Neuronal stem cell (in vitro differentiated cells): ENCODE measurements around the gene GRM8.

Source experiments
- DNase-seq: peaks from one replicate; pipeline ENCODE4 v3.0.0-alpha.2; 2013; ENCODE audit warnings: low spot score
- H2AFZ ChIP-seq: one replicate; pipeline ENCODE4 v1.6.1; 2013; ENCODE audit warnings: mild to moderate bottlenecking, low read length, inconsistent platforms
- H2AK5ac ChIP-seq: 2 replicates; pipeline ENCODE4 v1.6.1; 2013; ENCODE audit warnings: low read depth, mild to moderate bottlenecking, inconsistent platforms, low read length, moderate library complexity, mixed read lengths
- H2BK120ac ChIP-seq: 2 replicates; pipeline ENCODE4 v1.6.1; 2013; ENCODE audit warnings: low read depth, mild to moderate bottlenecking, inconsistent platforms, low read length, moderate library complexity, mixed read lengths
- H2BK12ac ChIP-seq: one replicate; pipeline ENCODE4 v1.6.1; 2013; ENCODE audit warnings: low read length, inconsistent platforms
- H2BK15ac ChIP-seq: 2 replicates; pipeline ENCODE4 v1.6.1; 2013; ENCODE audit warnings: mild to moderate bottlenecking, low read length, inconsistent platforms, mixed read lengths
- H2BK5ac ChIP-seq: one replicate; pipeline ENCODE4 v1.6.1; 2013; ENCODE audit warnings: inconsistent platforms, mild to moderate bottlenecking, low read length, moderate library complexity
- H3K14ac ChIP-seq: one replicate; pipeline ENCODE4 v1.6.1; 2013; ENCODE audit warnings: low read length, inconsistent platforms
- H3K18ac ChIP-seq: 2 replicates; pipeline ENCODE4 v1.6.1; 2013; ENCODE audit warnings: low read length, inconsistent platforms
- H3K23ac ChIP-seq: 2 replicates; pipeline ENCODE4 v1.6.1; 2013; ENCODE audit warnings: low read depth, mild to moderate bottlenecking, mixed read lengths, low read length, inconsistent platforms; ENCODE audit not compliant: poor library complexity
- H3K27ac ChIP-seq: replicated peaks from 3 replicates; pipeline ENCODE4 v1.5.1; 2013; ENCODE audit warnings: low read length, inconsistent platforms
- H3K27me3 ChIP-seq, 3 experiments: 2 replicates each; pipeline ENCODE4 v1.6.1; 2013; ENCODE audit warnings: low read length in 3 of 3, mild to moderate bottlenecking in 2 of 3, inconsistent platforms in 1 of 3, low read depth in 1 of 3, mixed read lengths in 1 of 3, moderate library complexity in 1 of 3; ENCODE audit not compliant: control insufficient read depth in 3 of 3, insufficient read depth in 3 of 3
- H3K36me3 ChIP-seq, 2 donors: replicated peaks in 1 of 2; 2 replicates each; pipeline ENCODE4 v1.6.1; 2013; ENCODE audit warnings: low read length in 2 of 2; ENCODE audit not compliant: control insufficient read depth in 2 of 2, insufficient read depth in 2 of 2
- H3K4ac ChIP-seq: 2 replicates; pipeline ENCODE4 v1.6.1; 2013; ENCODE audit warnings: inconsistent platforms, mild to moderate bottlenecking, low read length, moderate library complexity
- H3K4me1 ChIP-seq, 2 donors: 1 replicate in 1 of 2; 2 replicates in 1 of 2; pipeline ENCODE4 v1.6.1; 2013; ENCODE audit warnings: low read length in 2 of 2, low read depth in 1 of 2; ENCODE audit not compliant: control insufficient read depth in 2 of 2, insufficient read depth in 1 of 2
- H3K4me2 ChIP-seq: one replicate; pipeline ENCODE4 v1.6.1; 2013; ENCODE audit warnings: mild to moderate bottlenecking, low read length, inconsistent platforms; ENCODE audit not compliant: insufficient read depth, poor library complexity, severe bottlenecking
- H3K4me3 ChIP-seq, 2 donors: 2 replicates each; pipeline ENCODE4 v1.5.1; 2013; ENCODE audit warnings: low read length in 2 of 2, mild to moderate bottlenecking in 2 of 2, inconsistent platforms in 1 of 2, moderate library complexity in 1 of 2
- H3K79me1 ChIP-seq: one replicate; pipeline ENCODE4 v1.6.1; 2013; ENCODE audit warnings: low read depth, mild to moderate bottlenecking, inconsistent platforms, low read length, moderate library complexity
- H3K9ac ChIP-seq: one replicate; pipeline ENCODE4 v1.6.1; 2013; ENCODE audit warnings: mild to moderate bottlenecking, low read depth, low read length, inconsistent platforms; ENCODE audit not compliant: poor library complexity
- H3K9me3 ChIP-seq, 2 donors: replicated peaks in 1 of 2; 2 replicates each; pipeline versions ENCODE3 to v1.6.1; 2013; ENCODE audit warnings: low read length in 2 of 2, mild to moderate bottlenecking in 2 of 2, inconsistent platforms in 1 of 2, low read depth in 1 of 2, mixed read lengths in 1 of 2, moderate library complexity in 1 of 2; ENCODE audit not compliant: control insufficient read depth in 2 of 2, insufficient read depth in 1 of 2
- H4K8ac ChIP-seq: one replicate; pipeline ENCODE4 v1.6.1; 2013; ENCODE audit warnings: low read depth, mild to moderate bottlenecking, inconsistent platforms, low read length, moderate library complexity
- H4K91ac ChIP-seq: one replicate; pipeline ENCODE4 v1.6.1; 2013; ENCODE audit warnings: low read length, low read depth, mild to moderate bottlenecking, inconsistent platforms; ENCODE audit not compliant: poor library complexity
- WGBS, 2 donors: extraction: QIAGEN DNeasy Blood & Tissue Kit; methylation state at CpG; one replicate each; pipeline ENCODE4 v1.1.7; 2013; ENCODE audit warnings: missing lambda C conversion rate in 2 of 2, mixed read lengths in 1 of 2; ENCODE audit not compliant: insufficient read length in 2 of 2, insufficient replicate concordance in 1 of 2; ENCODE audit errors: extremely low coverage in 2 of 2; 5-methylcytosine and 5-hydroxymethylcytosine counted together

Gene GRM8

GRCh38 chr7:126958367-126958766 is 294.4 kb downstream of the GRM8 start:
- Histone ChIP-seq H2BK15ac (no peak overlapping the region), H2AK5ac (no peak overlapping the region), H4K91ac (no peak overlapping the region), H3K4me1 (no peaks in the 10 kb centered on the region), H4K8ac (no peak overlapping the region), H3K9ac (no peak overlapping the region), H2BK12ac (no peak overlapping the region), H3K14ac (no peak overlapping the region), H3K4me2 (no peak overlapping the region), H3K23ac (no peak overlapping the region), H2BK5ac (peak overlapping the region; percentile 53), H3K4ac (no peak overlapping the region), H3K18ac (peak overlapping the region; percentile 64), H3K27ac (no peak overlapping the region), H2BK120ac (no peak overlapping the region), H2AFZ (no peak overlapping the region), H3K79me1 (peaks cover 3% of the 10 kb centered on the region), H3K9me3 (peaks cover 0 to 2% of the 10 kb centered on the region in 2 donors), H3K36me3 (no peaks in the 10 kb centered on the region), H3K27me3 (no peaks in the 10 kb centered on the region), H3K4me3 (no peak overlapping the region)
- DNase-seq = no peak
- no CpG with 5 or more reads among the region's 17 CpGs for WGBS, 2 donors

GRCh38 chr7:126957443-126957842 is 295.3 kb downstream of the GRM8 start:
- Histone ChIP-seq H3K4me1 (no peaks in the 10 kb centered on the region), H2BK120ac (no peak overlapping the region), H3K79me1 (peaks cover 3% of the 10 kb centered on the region), H3K27me3 (no peaks in the 10 kb centered on the region), H2AK5ac (peak overlapping the region; percentile 28), H2AFZ (no peak overlapping the region), H3K9ac (no peak overlapping the region), H2BK12ac (no peak overlapping the region), H3K18ac (peak overlapping the region; percentile 87), H3K36me3 (no peaks in the 10 kb centered on the region), H2BK15ac (no peak overlapping the region), H3K9me3 (peaks cover 0 to 2% of the 10 kb centered on the region in 2 donors), H3K4ac (no peak overlapping the region), H4K8ac (peak overlapping the region; percentile 99), H3K4me2 (no peak overlapping the region), H3K27ac (no peak overlapping the region), H4K91ac (no peak overlapping the region), H3K23ac (no peak overlapping the region), H2BK5ac (no peak overlapping the region), H3K14ac (peak overlapping the region; percentile 71), H3K4me3 (no peak overlapping the region)
- no peak for DNase-seq
- WGBS, 2 donors = no CpG with 5 or more reads among the region's 9 CpGs

- Histone ChIP-seq H3K36me3 (no peaks in the 10 kb centered on the region), H3K79me1 (peaks cover 3% of the 10 kb centered on the region), H4K91ac (no peak overlapping the region), H2BK12ac (no peak overlapping the region), H2BK120ac (no peak overlapping the region), H4K8ac (no peak overlapping the region), H3K27ac (no peak overlapping the region), H3K4me2 (no peak overlapping the region), H3K23ac (no peak overlapping the region), H3K9ac (no peak overlapping the region), H3K9me3 (peaks cover 0 to 2% of the 10 kb centered on the region in 2 donors), H3K18ac (no peak overlapping the region), H3K4ac (no peak overlapping the region), H3K27me3 (no peaks in the 10 kb centered on the region), H2AFZ (no peak overlapping the region), H2BK15ac (no peak overlapping the region), H2BK5ac (no peak overlapping the region), H3K14ac (no peak overlapping the region), H3K4me3 (no peak overlapping the region), H2AK5ac (no peak overlapping the region), H3K4me1 (no peaks in the 10 kb centered on the region)
- WGBS, 2 donors = no CpG with 5 or more reads among the region's 2 CpGs
- no peak for DNase-seq
These were observed 299.3 kb downstream of the GRM8 start for GRCh38 chr7:126953461-126953860.

- H3K18ac ChIP-seq = no peak overlapping the region
- no peak overlapping the region for H2AFZ ChIP-seq
- H3K27ac ChIP-seq = no peak overlapping the region
- H3K4me3 ChIP-seq = no peak overlapping the region
- H3K9me3 ChIP-seq = no peaks in the 10 kb centered on the region
- no peak overlapping the region for H3K4me2 ChIP-seq
- no peak overlapping the region for H3K14ac ChIP-seq
- H4K8ac ChIP-seq = no peak overlapping the region
- H2BK12ac ChIP-seq = no peak overlapping the region
- H2AK5ac ChIP-seq = no peak overlapping the region
- DNase-seq = no peak
- no peak overlapping the region for H3K4ac ChIP-seq
- no peak overlapping the region for H3K9ac ChIP-seq
- no peak overlapping the region for H2BK120ac ChIP-seq
- no peaks in the 10 kb centered on the region for H3K27me3 ChIP-seq
- no peak overlapping the region for H2BK5ac ChIP-seq
- H2BK15ac ChIP-seq = no peak overlapping the region
- no peak overlapping the region for H4K91ac ChIP-seq
- H3K36me3 ChIP-seq = no peaks in the 10 kb centered on the region
- no CpG with 5 or more reads among the region's 4 CpGs for WGBS, 2 donors
- no peak overlapping the region for H3K23ac ChIP-seq
- no peaks in the 10 kb centered on the region for H3K4me1 ChIP-seq
- no peaks in the 10 kb centered on the region for H3K79me1 ChIP-seq
These were observed 304.1 kb downstream of the GRM8 start for GRCh38 chr7:126948664-126949063.
